ENCODE data around the gene LAMA2. TPM values are rescaled to one million over a fixed set of nuclear protein-coding genes. Genes with fewer than 3 reads are reported as not detected.

The LAMA2 gene
- total and polyA plus RNA-seq, 2 donors (not counting 3 experiments of a cell fraction or from before 2014, with no cell fraction given) = 0.51 to 0.75 TPM

DNA sequence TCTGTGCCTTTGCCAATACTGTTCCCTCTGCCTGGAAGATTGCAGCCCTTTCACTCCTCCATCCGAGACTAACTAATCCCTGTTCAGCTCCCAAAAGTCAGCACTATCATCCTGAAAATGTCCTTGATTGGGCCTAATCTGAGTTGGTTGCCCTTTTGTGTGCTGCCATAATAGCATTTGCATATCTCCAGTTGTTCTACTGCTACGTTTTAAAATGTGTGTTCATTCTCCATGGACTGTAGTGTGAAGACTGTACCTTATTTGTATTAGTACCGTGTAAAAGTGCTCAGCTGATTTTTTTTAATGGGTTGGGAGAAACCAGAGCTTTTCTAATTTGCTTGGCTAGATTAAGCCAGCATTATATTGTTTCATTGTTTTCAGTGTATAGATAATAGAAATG lies 401.3 kb downstream of the LAMA2 start:
- ChIA-PET CTCF (no interaction called here), POLR2A (no interaction called here)
- no peak for FAIRE-seq
- BruUV-seq (replicated peaks) = no TSS peak
- Histone ChIP-seq H3K27ac (ENCODE audit: insufficient read depth, low read depth, low read length) (no peak overlapping the region), H3K36me3 (ENCODE audit: control insufficient read depth in 2 of 2, extremely low read depth in 1 of 2, insufficient read depth in 2 of 2, low read length in 2 of 2) (no peaks in the 10 kb centered on the region), H2AFZ (ENCODE audit: low read depth, low read length) (no peak overlapping the region), H3K4me3 (replicated peaks in 1 of 3; ENCODE audit: insufficient read depth in 1 of 3, low read depth in 1 of 3, low read length in 3 of 3) (no peak overlapping the region), H3K4me2 (ENCODE audit: insufficient read depth, low read length) (no peak overlapping the region), H3K9ac (replicated peaks; ENCODE audit: extremely low read depth, insufficient read depth, low read length) (no peak overlapping the region), H3K9me1 (replicated peaks; ENCODE audit: control insufficient read depth, extremely low read depth, insufficient read depth, low read length) (no peaks in the 10 kb centered on the region), H3K79me2 (ENCODE audit: control insufficient read depth, insufficient read depth, low read length) (no peaks in the 10 kb centered on the region), H4K20me1 (replicated peaks; ENCODE audit: control insufficient read depth, extremely low read depth, insufficient read depth, low read length) (no peaks in the 10 kb centered on the region), H3K9me3 (replicated peaks; ENCODE audit: control insufficient read depth, insufficient read depth, low read length) (no peaks in the 10 kb centered on the region), H3K27me3 (ENCODE audit: control insufficient read depth in 2 of 2, insufficient read depth in 2 of 2, low read length in 2 of 2) (peaks cover 14 to 48% of the 10 kb centered on the region in 2 experiments), H3K4me1 (ENCODE audit: control insufficient read depth, extremely low read depth, insufficient read depth, low read length) (no peaks in the 10 kb centered on the region)
- intact Hi-C loops (cut with micrococcal nuclease) = no loop called here
- DNase-seq (ENCODE audit: low read depth, low spot score) = no peak
- dilution Hi-C loops (cut with MboI; ENCODE audit: extremely low pct_ligation_motif_present, low sequenced_read_pairs) = no loop called here
- TF ChIP-seq, protein P1, sequence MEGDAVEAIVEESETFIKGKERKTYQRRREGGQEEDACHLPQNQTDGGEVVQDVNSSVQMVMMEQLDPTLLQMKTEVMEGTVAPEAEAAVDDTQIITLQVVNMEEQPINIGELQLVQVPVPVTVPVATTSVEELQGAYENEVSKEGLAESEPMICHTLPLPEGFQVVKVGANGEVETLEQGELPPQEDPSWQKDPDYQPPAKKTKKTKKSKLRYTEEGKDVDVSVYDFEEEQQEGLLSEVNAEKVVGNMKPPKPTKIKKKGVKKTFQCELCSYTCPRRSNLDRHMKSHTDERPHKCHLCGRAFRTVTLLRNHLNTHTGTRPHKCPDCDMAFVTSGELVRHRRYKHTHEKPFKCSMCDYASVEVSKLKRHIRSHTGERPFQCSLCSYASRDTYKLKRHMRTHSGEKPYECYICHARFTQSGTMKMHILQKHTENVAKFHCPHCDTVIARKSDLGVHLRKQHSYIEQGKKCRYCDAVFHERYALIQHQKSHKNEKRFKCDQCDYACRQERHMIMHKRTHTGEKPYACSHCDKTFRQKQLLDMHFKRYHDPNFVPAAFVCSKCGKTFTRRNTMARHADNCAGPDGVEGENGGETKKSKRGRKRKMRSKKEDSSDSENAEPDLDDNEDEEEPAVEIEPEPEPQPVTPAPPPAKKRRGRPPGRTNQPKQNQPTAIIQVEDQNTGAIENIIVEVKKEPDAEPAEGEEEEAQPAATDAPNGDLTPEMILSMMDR (IDR thresholded peaks at IDR 0.05; ENCODE audit: extremely low read depth in 1 of 2, insufficient read depth in 1 of 2, low read depth in 1 of 2, low read length in 2 of 2) = no peak
- no peak for TF ChIP-seq FOS (IDR thresholded peaks at IDR 0.05; ENCODE audit: borderline replicate concordance, insufficient read depth, low read length)
- TF ChIP-seq JUN (IDR thresholded peaks at IDR 0.05; ENCODE audit: borderline replicate concordance, insufficient read depth, insufficient read length, low read depth) = no peak
- TF ChIP-seq GATA2 (IDR thresholded peaks at IDR 0.05; ENCODE audit: insufficient read depth, insufficient read length, low read depth, low read length) = no peak
- no peak for TF ChIP-seq POLR2AphosphoS5 (IDR thresholded peaks at IDR 0.05; ENCODE audit: insufficient read depth, low read depth, low read length)
- no peak for TF ChIP-seq POLR2A (IDR thresholded peaks at IDR 0.05; ENCODE audit: low read depth, low read length)
- TF ChIP-seq EZH2 (IDR thresholded peaks at IDR 0.05; ENCODE audit: borderline replicate concordance, low read depth, low read length, severe bottlenecking) = no peak
- TF ChIP-seq, protein P2, sequence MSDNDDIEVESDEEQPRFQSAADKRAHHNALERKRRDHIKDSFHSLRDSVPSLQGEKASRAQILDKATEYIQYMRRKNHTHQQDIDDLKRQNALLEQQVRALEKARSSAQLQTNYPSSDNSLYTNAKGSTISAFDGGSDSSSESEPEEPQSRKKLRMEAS (IDR thresholded peaks at IDR 0.05; ENCODE audit: insufficient read depth, insufficient read length) = no peak
- TF ChIP-seq MYC (IDR thresholded peaks at IDR 0.05; ENCODE audit: low read depth, low read length) = no peak

Measured in endothelial cell of umbilical vein (primary cell).